GM19238 (cell line): ENCODE measurements around the gene NELFE.

ENCODE experiments used
- DNase-seq: peaks from one replicate; pipeline ENCODE4 v3.0.0; 2011; ENCODE audit warnings: low spot score; ENCODE audit not compliant: insufficient read length

NELFE gene

GRCh38 chr6:31972709-31973350 lies 14.1 kb upstream of the NELFE start:
- no peak for DNase-seq

- DNase-seq: peak; percentile 99
Measured at GRCh38 chr6:31971993-31972708, 13.4 kb upstream of the NELFE start, which contains the start of gene DXO. Gene DXO (minus strand): TSS chr6:31972138. CDS start chr6:31971675, 463 bp downstream.

GRCh38 chr6:31971279-31971992 lies 12.7 kb upstream of the NELFE start:
- DNase-seq: no peak

GRCh38 chr6:31970604-31971271 lies 12.0 kb upstream of the NELFE start:
- DNase-seq: no peak

- DNase-seq: no peak
Measured at GRCh38 chr6:31969712-31970603, 11.2 kb upstream of the NELFE start.

GRCh38 chr6:31968791-31969711 lies 10.3 kb upstream of the NELFE start:
- no peak for DNase-seq

GRCh38 chr6:31968326-31968725 lies 9.6 kb upstream of the NELFE start:
- no peak for DNase-seq

GRCh38 chr6:31967926-31968320 lies 9.2 kb upstream of the NELFE start:
- DNase-seq: no peak

- DNase-seq: no peak
Measured at GRCh38 chr6:31966997-31967925, 8.5 kb upstream of the NELFE start.

- no peak for DNase-seq
Measured at GRCh38 chr6:31966506-31966905, 7.7 kb upstream of the NELFE start.

GRCh38 chr6:31965700-31966099 lies 6.9 kb upstream of the NELFE start:
- no peak for DNase-seq

- no peak for DNase-seq
Measured at GRCh38 chr6:31963921-31964320, 5.2 kb upstream of the NELFE start.

- DNase-seq: no peak
Measured at GRCh38 chr6:31961616-31962015, 2.8 kb upstream of the NELFE start.

GRCh38 chr6:31958412-31958740 lies 395 bp downstream of the NELFE start:
- DNase-seq: no peak

GRCh38 chr6:31956796-31957195 lies 2.0 kb downstream of the NELFE start:
- no peak for DNase-seq

GRCh38 chr6:31954511-31954910 lies 4.3 kb downstream of the NELFE start:
- no peak for DNase-seq

- DNase-seq: no peak
Measured at GRCh38 chr6:31952890-31953289, 5.9 kb downstream of the NELFE start.

- no peak for DNase-seq
Measured at GRCh38 chr6:31952140-31952805, 6.5 kb downstream of the NELFE start.
